H1 (cell line): Measurements from ENCODE around the gene TARS3. TPM values are rescaled to one million over a fixed set of nuclear protein-coding genes. Genes with fewer than 3 reads are reported as not detected.

Experiments
- CTCF ChIA-PET: fragments of 300-600 bp; sonication (Branson Sonifier 250); formaldehyde crosslinking; loops from one replicate; lab custom pipeline; 2021; ENCODE audit not compliant: partially characterized antibody; lab: Charles Lee
- POLR2A ChIA-PET: fragments of 300-600 bp; sonication (Branson Sonifier 250); formaldehyde crosslinking; loops from one replicate; lab custom pipeline; 2021; ENCODE audit warnings: inconsistent platforms; ENCODE audit not compliant: partially characterized antibody; lab: Charles Lee
- DNase-seq, 2 experiments: peaks; one replicate each; pipeline versions ENCODE4 v3.0.0 to v3.0.0-alpha.2; 2010 to 2022; ENCODE audit warnings: low spot score in 2 of 2, low read depth in 1 of 2, mixed read lengths in 1 of 2
- FAIRE-seq: peaks from 2 replicates; lab custom pipeline; 2011; peaks lifted over from hg19 to GRCh38; lab: Jason Lieb, UNC
- H2AFZ ChIP-seq: 2 replicates; pipeline ENCODE4 v1.8.1; 2012; ENCODE audit warnings: low read length, inconsistent platforms
- H2AK5ac ChIP-seq: 2 replicates; pipeline ENCODE4 v1.6.1; 2013; ENCODE audit warnings: low read depth, low read length
- H2BK120ac ChIP-seq: replicated peaks from 2 replicates; pipeline ENCODE3; 2013; ENCODE audit warnings: low read depth, low read length, inconsistent platforms
- H2BK12ac ChIP-seq: 2 replicates; pipeline ENCODE4 v1.6.1; 2013; ENCODE audit warnings: low read depth, low read length
- H2BK15ac ChIP-seq: 2 replicates; pipeline ENCODE4 v1.6.1; 2013; ENCODE audit warnings: low read length
- H2BK20ac ChIP-seq: 2 replicates; pipeline ENCODE4 v1.6.1; 2013; ENCODE audit warnings: low read length
- H2BK5ac ChIP-seq: 2 replicates; pipeline ENCODE4 v1.6.1; 2013; ENCODE audit warnings: low read depth, low read length
- H3K14ac ChIP-seq: 2 replicates; pipeline ENCODE4 v1.6.1; 2013; ENCODE audit warnings: inconsistent platforms; ENCODE audit not compliant: insufficient read length
- H3K18ac ChIP-seq: 2 replicates; pipeline ENCODE4 v1.6.1; 2013; ENCODE audit warnings: low read length; ENCODE audit errors: extremely low read depth
- H3K23ac ChIP-seq: 2 replicates; pipeline ENCODE4 v1.6.1; 2013; ENCODE audit warnings: inconsistent platforms; ENCODE audit not compliant: insufficient read length
- H3K23me2 ChIP-seq: 2 replicates; pipeline ENCODE4 v1.6.1; 2013; ENCODE audit warnings: low read depth, low read length
- H3K27ac ChIP-seq: 2 replicates; pipeline ENCODE4 v1.6.1; 2011; ENCODE audit warnings: low read depth, low read length, inconsistent platforms
- H3K27me3 ChIP-seq, 4 experiments: replicated peaks in 1 of 4; 1 replicate in 1 of 4; 2 replicates in 3 of 4; pipeline versions ENCODE4 v1.6.1 to v1.8.1; 2011 to 2013; ENCODE audit warnings: low read length in 3 of 4, mild to moderate bottlenecking in 3 of 4, inconsistent platforms in 2 of 4, mixed read lengths in 2 of 4, moderate library complexity in 1 of 4; ENCODE audit not compliant: control insufficient read depth in 3 of 4, insufficient read depth in 3 of 4; ENCODE audit errors: extremely low read depth in 1 of 4
- H3K36me3 ChIP-seq, 4 experiments: 2 replicates each; pipeline versions ENCODE4 v1.6.1 to v1.8.1; 2011 to 2013; ENCODE audit warnings: mild to moderate bottlenecking in 4 of 4, low read length in 3 of 4, moderate library complexity in 2 of 4, control low read depth in 1 of 4, inconsistent platforms in 1 of 4; ENCODE audit not compliant: insufficient read depth in 4 of 4, control insufficient read depth in 2 of 4
- H3K4ac ChIP-seq: replicated peaks from 2 replicates; pipeline ENCODE3; 2013; ENCODE audit warnings: low read length, low read depth, mixed read lengths, inconsistent platforms; ENCODE audit not compliant: insufficient read length
- H3K4me1 ChIP-seq, 4 experiments: replicated peaks in 1 of 4; 1 replicate in 1 of 4; 2 replicates in 3 of 4; pipeline versions ENCODE4 v1.6.1 to v1.8.1; 2011 to 2013; ENCODE audit warnings: low read length in 3 of 4, inconsistent platforms in 2 of 4, mixed read lengths in 1 of 4; ENCODE audit not compliant: insufficient read depth in 4 of 4, control insufficient read depth in 3 of 4
- H3K4me2 ChIP-seq, 2 experiments: 2 replicates each; pipeline versions ENCODE4 v1.6.1 to v1.8.1; 2011 to 2013; ENCODE audit warnings: low read depth in 2 of 2, low read length in 2 of 2, control low read depth in 1 of 2, inconsistent platforms in 1 of 2, mild to moderate bottlenecking in 1 of 2; ENCODE audit not compliant: insufficient read depth in 1 of 2
- H3K4me3 ChIP-seq, 4 experiments: fragments of 200-600, 300-600 bp in 1 of 4; sonication (generic), shearing (Covaris generic), sonication (Bioruptor Twin) in 1 of 4; 2 replicates each; pipeline versions ENCODE4 v1.5.1 to v1.8.1; 2011 to 2016; ENCODE audit warnings: low read length in 4 of 4, low read depth in 3 of 4, control low read depth in 2 of 4, inconsistent platforms in 2 of 4, mild to moderate bottlenecking in 2 of 4, mixed read lengths in 1 of 4, moderate library complexity in 1 of 4; ENCODE audit not compliant: insufficient read depth in 2 of 4; ENCODE audit errors: extremely low read depth in 1 of 4
- H3K56ac ChIP-seq: replicated peaks from 2 replicates; pipeline ENCODE3; 2013; ENCODE audit warnings: low read depth, mild to moderate bottlenecking, mixed read lengths, low read length, inconsistent platforms; ENCODE audit not compliant: insufficient read length
- H3K79me1 ChIP-seq: 2 replicates; pipeline ENCODE4 v1.6.1; 2013; ENCODE audit warnings: low read depth, low read length, control low read depth
- H3K79me2 ChIP-seq, 2 experiments: 2 replicates each; pipeline versions ENCODE4 v1.6.1 to v1.8.1; 2012 to 2013; ENCODE audit warnings: low read length in 2 of 2, mild to moderate bottlenecking in 2 of 2, inconsistent platforms in 1 of 2; ENCODE audit not compliant: insufficient read depth in 2 of 2, control insufficient read depth in 1 of 2
- H3K9ac ChIP-seq, 4 experiments: replicated peaks in 1 of 4; 1 replicate in 1 of 4; 2 replicates in 3 of 4; pipeline versions ENCODE4 v1.6.1 to v1.8.1; 2011 to 2013; ENCODE audit warnings: low read depth in 3 of 4, low read length in 3 of 4, control low read depth in 2 of 4, mild to moderate bottlenecking in 2 of 4, moderate library complexity in 2 of 4, inconsistent platforms in 1 of 4; ENCODE audit errors: extremely low read depth in 1 of 4
- H3K9me3 ChIP-seq, 2 experiments: 2 replicates each; pipeline versions ENCODE4 v1.6.1 to v1.8.1; 2012 to 2013; ENCODE audit warnings: mild to moderate bottlenecking in 2 of 2, moderate library complexity in 2 of 2, control low read depth in 1 of 2, inconsistent platforms in 1 of 2, low read depth in 1 of 2, low read length in 1 of 2, mixed read lengths in 1 of 2; ENCODE audit not compliant: insufficient read depth in 2 of 2
- H4K20me1 ChIP-seq, 2 experiments: replicated peaks in 1 of 2; 2 replicates each; pipeline versions ENCODE3 to v1.8.1; 2011 to 2013; ENCODE audit warnings: inconsistent platforms in 2 of 2, low read length in 2 of 2, mild to moderate bottlenecking in 1 of 2; ENCODE audit not compliant: insufficient read depth in 2 of 2, control insufficient read depth in 1 of 2
- H4K5ac ChIP-seq: 2 replicates; pipeline ENCODE4 v1.6.1; 2013; ENCODE audit warnings: low read length, low read depth, mixed read lengths, inconsistent platforms; ENCODE audit not compliant: insufficient read length
- H4K8ac ChIP-seq: 2 replicates; pipeline ENCODE4 v1.8.0; 2013; ENCODE audit warnings: mild to moderate bottlenecking, moderate library complexity, low read length, inconsistent platforms; ENCODE audit not compliant: insufficient read depth; ENCODE audit errors: extremely low read depth
- H4K91ac ChIP-seq: replicated peaks from 2 replicates; pipeline ENCODE3; 2013; ENCODE audit warnings: low read length, mixed read lengths, inconsistent platforms; ENCODE audit not compliant: insufficient read length
- SRF ChIP-seq: IDR thresholded peaks from 2 replicates; pipeline ENCODE4 v1.6.1; 2011; ENCODE audit warnings: mild to moderate bottlenecking, low read depth, low read length, moderate library complexity
- WGBS, 2 experiments: shearing (Covaris generic) in 1 of 2; methylation state at CpG; one replicate each; pipeline versions ENCODE4 v1.1.6 to v1.1.7; 2013 to 2015; ENCODE audit warnings: low lambda C conversion rate in 2 of 2, mixed read lengths in 2 of 2, inconsistent platforms in 1 of 2, low coverage in 1 of 2, missing lambda C conversion rate in 1 of 2; ENCODE audit not compliant: insufficient replicate concordance in 2 of 2, insufficient coverage in 1 of 2, insufficient read length in 1 of 2; ENCODE audit errors: extremely low coverage in 1 of 2, missing lambda C conversion rate in 1 of 2; 5-methylcytosine and 5-hydroxymethylcytosine counted together
- polyA plus RNA-seq, 7 experiments: library from polyadenylated mRNA; depleted of rRNA in 3 of 7; stranded (reverse) in 5 of 7; unstranded in 2 of 7; fragments of >200 nt in 5 of 7; fragments of 200-250 nt in 2 of 7; gene quantifications; 1 replicate in 5 of 7; 2 replicates in 1 of 7; 4 replicates in 1 of 7; pipeline versions ENCODE4 v1.2.1 to v1.2.3, GENCODE V29; 2011 to 2013; ENCODE audit warnings: missing spikeins in 2 of 7, mixed read lengths in 2 of 7
- total RNA-seq: library from RNA; stranded (reverse); fragmentation: NEBNext Ultra II Directional; extraction: Animal tissue kit (Norgen Biotek cat#: 25700); gene quantifications from 2 replicates; pipeline ENCODE4 v1.2.1, GENCODE V29; 2021

TARS3 gene
- total and polyA plus RNA-seq, 2 of the 8 experiments (the other 6 are each of a cell fraction or from before 2014, with no cell fraction given) = 2.1 to 13.9 TPM

- no peak for TF ChIP-seq SRF
- Histone ChIP-seq H3K79me2 (no peaks in the 10 kb centered on the region), H3K4me3 (no peak overlapping the region), H3K27ac (no peak overlapping the region), H4K5ac (no peak overlapping the region), H3K9ac (no peak overlapping the region), H3K23me2 (no peaks in the 10 kb centered on the region), H3K4me2 (no peak overlapping the region), H3K36me3 (peaks cover 0 to 3% (median 0%) of the 10 kb centered on the region in 4 experiments; a peak in 2 of 8 replicates), H3K79me1 (no peaks in the 10 kb centered on the region), H2BK12ac (no peak overlapping the region), H2BK15ac (no peak overlapping the region), H4K91ac (no peak overlapping the region), H3K4ac (no peak overlapping the region), H2BK120ac (no peak overlapping the region), H2BK20ac (no peak overlapping the region), H3K27me3 (no peaks in the 10 kb centered on the region; a peak in 1 of 7 replicates), H3K23ac (no peak overlapping the region), H3K14ac (no peak overlapping the region), H4K20me1 (no peaks in the 10 kb centered on the region), H3K56ac (no peak overlapping the region), H4K8ac (no peak overlapping the region), H2AFZ (no peak overlapping the region), H2AK5ac (no peak overlapping the region), H3K9me3 (peaks cover 7% of the 10 kb centered on the region in 2 experiments; a peak in 2 of 4 replicates), H3K4me1 (no peaks in the 10 kb centered on the region), H2BK5ac (no peak overlapping the region), H3K18ac (no peak overlapping the region)
- FAIRE-seq (no peak), DNase-seq (no peak)
- ChIA-PET CTCF (interaction anchor here (0.6 to 1.6 kb wide), 7 partner anchors 9 to 402 kb away, joined by 3 to 6 read pairs (median 5); no protein-coding TSS in a partner anchor), POLR2A (interaction anchor here (0.9 kb wide), 1 partner anchor 18 kb away, joined by 3 read pairs; no protein-coding TSS in a partner anchor)
- 93% methylated on average over 9 of the region's 9 CpGs; no CpG with 5 or more reads in 1 of the 2 experiments for WGBS, 2 experiments
These were observed 66.1 kb downstream of the TARS3 start for GRCh38 chr15:101657968-101658784.
